HepG2 (cell line): ENCODE results near the gene SUN1. TPM values are rescaled to one million over a fixed set of nuclear protein-coding genes. Genes with fewer than 3 reads are reported as not detected.

Experiments used
- ATAC-seq: fragments of 200-7000 bp; cut with Tn5 transposase; 3 replicates; pipeline ENCODE4 v1.9.1; 2020; ENCODE audit warnings: mild to moderate bottlenecking, moderate library complexity
- BruUV-seq: library from RNA; stranded (reverse); fragments of 400-500 nt; replicated peaks from 2 replicates; lab custom pipeline; 2021; lab: Mats Ljungman, UMichigan
- CTCF ChIA-PET: fragments of 300-600 bp; formaldehyde crosslinking; extraction: SDS; loops from one replicate; lab custom pipeline; 2021; ENCODE audit warnings: low total read pairs, inconsistent platforms, low intra/inter-chr PET ratio; lab: Yijun Ruan, JAX
- POLR2A ChIA-PET: fragments of 350-600 bp; sonication (Branson Sonifier 250); formaldehyde crosslinking; loops from one replicate; lab custom pipeline; 2020; ENCODE audit warnings: antibody characterized with exemption, inconsistent platforms; lab: Yijun Ruan, JAX
- DNase-seq: peaks from one replicate; pipeline ENCODE4 v3.0.0-alpha.2; 2015; ENCODE audit warnings: low spot score
- FAIRE-seq: peaks from 3 replicates; lab custom pipeline; 2011; peaks lifted over from hg19 to GRCh38; lab: Jason Lieb, UNC
- H2AFZ ChIP-seq: one replicate; pipeline ENCODE4 v1.6.1; 2011; ENCODE audit warnings: low read length, inconsistent platforms
- H3K27ac ChIP-seq: fragments of 300-600 bp; 3 replicates; pipeline ENCODE4 v1.8.0; 2011; ENCODE audit warnings: mixed run types, mild to moderate bottlenecking, mixed read lengths, low read length, inconsistent platforms; ENCODE audit not compliant: insufficient read depth; ENCODE audit errors: extremely low read length
- H3K27me3 ChIP-seq, 2 experiments: fragments of 200-600 bp in 1 of 2; 2 replicates in 1 of 2; 3 replicates in 1 of 2; pipeline versions ENCODE4 v1.6.0 to v1.8.0; 2011; ENCODE audit warnings: low read length in 2 of 2, mild to moderate bottlenecking in 2 of 2, moderate library complexity in 2 of 2, inconsistent platforms in 1 of 2; ENCODE audit not compliant: insufficient read depth in 2 of 2, control insufficient read depth in 1 of 2
- H3K36me3 ChIP-seq, 2 experiments: fragments of 200-600 bp in 1 of 2; replicated peaks in 1 of 2; 2 replicates in 1 of 2; 3 replicates in 1 of 2; pipeline versions ENCODE4 v1.5.1 to v1.8.0; 2011; ENCODE audit warnings: low read length in 2 of 2, inconsistent platforms in 1 of 2; ENCODE audit not compliant: insufficient read depth in 2 of 2, control insufficient read depth in 1 of 2
- H3K4me1 ChIP-seq: 2 replicates; pipeline ENCODE4 v1.5.1; 2012; ENCODE audit warnings: low read length, inconsistent platforms; ENCODE audit not compliant: insufficient read depth
- H3K4me2 ChIP-seq: 2 replicates; pipeline ENCODE4 v1.6.0; 2011; ENCODE audit warnings: low read depth, low read length, inconsistent platforms
- H3K4me3 ChIP-seq, 3 experiments: fragments of 200-600 bp in 1 of 3; sonication (generic), shearing (Covaris generic) in 1 of 3; replicated peaks in 1 of 3; 2 replicates each; pipeline ENCODE4 v1.5.1; 2011 to 2016; ENCODE audit warnings: low read length in 3 of 3, inconsistent platforms in 2 of 3, low read depth in 2 of 3, mild to moderate bottlenecking in 2 of 3, control low read depth in 1 of 3, mixed read lengths in 1 of 3; ENCODE audit not compliant: insufficient read depth in 1 of 3
- H3K79me2 ChIP-seq: one replicate; pipeline ENCODE4 v1.6.1; 2011; ENCODE audit warnings: low read length, inconsistent platforms; ENCODE audit not compliant: insufficient read depth
- H3K9ac ChIP-seq: 2 replicates; pipeline ENCODE4 v1.6.0; 2011; ENCODE audit warnings: mild to moderate bottlenecking, low read depth, low read length, inconsistent platforms; ENCODE audit not compliant: insufficient read depth
- H3K9me3 ChIP-seq: 2 replicates; pipeline ENCODE4 v1.5.1; 2012; ENCODE audit warnings: mild to moderate bottlenecking, low read length
- H4K20me1 ChIP-seq: 2 replicates; pipeline ENCODE4 v1.6.0; 2011; ENCODE audit warnings: inconsistent platforms, mild to moderate bottlenecking, low read length, moderate library complexity; ENCODE audit not compliant: insufficient read depth
- AGO2 ChIP-seq: fragments of 200-400 bp; formaldehyde crosslinking; optimal IDR thresholded peaks from 2 replicates; pipeline ENCODE3; 2017; ENCODE audit warnings: mild to moderate bottlenecking, low read depth, low read length, moderate library complexity
- RBAK ChIP-seq: sonication (generic); formaldehyde crosslinking; IDR thresholded peaks from 2 replicates; pipeline ENCODE4 v1.5.1; 2020; ENCODE audit warnings: mild to moderate bottlenecking, missing genetic modification reagents
- ZKSCAN1 ChIP-seq: fragments of 150-350 bp; IDR thresholded peaks from 2 replicates; pipeline ENCODE4 v1.6.1; 2014; ENCODE audit warnings: low read length
- ZMYM2 ChIP-seq: sonication (generic); formaldehyde crosslinking; IDR thresholded peaks from 2 replicates; pipeline ENCODE4 v1.8.0; 2022; ENCODE audit warnings: mild to moderate bottlenecking, missing genetic modification reagents
- WGBS: methylation state at CpG from one replicate; pipeline ENCODE4 v1.1.6; 2017; ENCODE audit warnings: low lambda C conversion rate; 5-methylcytosine and 5-hydroxymethylcytosine counted together
- in situ Hi-C: cut with HindIII; loops from 2 replicates; pipeline ENCODE4 v1.10.0; 2017; ENCODE audit warnings: low pct_unique_long_range_greater_than_20kb; ENCODE audit not compliant: extremely low pct_ligation_motif_present
- intact Hi-C: fragments of 100-400 bp; cut with micrococcal nuclease; formaldehyde crosslinking; loops from one replicate; pipeline ENCODE4 v1.10.0; 2022; ENCODE audit not compliant: unreplicated experiment
- polyA plus RNA-seq, 8 experiments: library from polyadenylated mRNA; depleted of rRNA in 3 of 8; stranded (reverse) in 7 of 8; unstranded in 1 of 8; fragments of >200 nt; fragmentation: Illumina TruSeq in 4 of 8; extraction: Trizol in 4 of 8; gene quantifications; 2 replicates each; pipeline versions ENCODE4 v1.2.1 to v1.2.3, GENCODE V29; 2011 to 2016; ENCODE audit warnings: low read depth in 4 of 8, missing spikeins in 1 of 8, mixed read lengths in 1 of 8; ENCODE audit not compliant: insufficient read depth in 1 of 8
- total RNA-seq, 5 experiments: library from RNA; depleted of rRNA; stranded (reverse); fragments of >200 nt; fragmentation: Illumina TruSeq; extraction: Trizol; gene quantifications; 2 replicates each; pipeline ENCODE4 v1.2.3, GENCODE V29; 2016; ENCODE audit warnings: low read depth in 1 of 5
- TF ChIP-seq, protein P1 (sequence below): sonication (generic); formaldehyde crosslinking; IDR thresholded peaks from 2 replicates; pipeline ENCODE4 v1.9.0; 2021; ENCODE audit warnings: missing genetic modification reagents, mild to moderate bottlenecking, borderline replicate concordance

Gene SUN1
- total and polyA plus RNA-seq, 2 of the 13 experiments (the other 11 are each of a cell fraction or from before 2014, with no cell fraction given), result 47.0 to 126 TPM

- H3K4me3 ChIP-seq, result no peak overlapping the region
- TF ChIP-seq, protein P1, sequence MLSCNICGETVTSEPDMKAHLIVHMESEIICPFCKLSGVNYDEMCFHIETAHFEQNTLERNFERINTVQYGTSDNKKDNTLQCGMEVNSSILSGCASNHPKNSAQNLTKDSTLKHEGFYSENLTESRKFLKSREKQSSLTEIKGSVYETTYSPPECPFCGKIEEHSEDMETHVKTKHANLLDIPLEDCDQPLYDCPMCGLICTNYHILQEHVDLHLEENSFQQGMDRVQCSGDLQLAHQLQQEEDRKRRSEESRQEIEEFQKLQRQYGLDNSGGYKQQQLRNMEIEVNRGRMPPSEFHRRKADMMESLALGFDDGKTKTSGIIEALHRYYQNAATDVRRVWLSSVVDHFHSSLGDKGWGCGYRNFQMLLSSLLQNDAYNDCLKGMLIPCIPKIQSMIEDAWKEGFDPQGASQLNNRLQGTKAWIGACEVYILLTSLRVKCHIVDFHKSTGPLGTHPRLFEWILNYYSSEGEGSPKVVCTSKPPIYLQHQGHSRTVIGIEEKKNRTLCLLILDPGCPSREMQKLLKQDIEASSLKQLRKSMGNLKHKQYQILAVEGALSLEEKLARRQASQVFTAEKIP (CRISPR knock-in tag), result no peak
- peak; percentile 51 for TF ChIP-seq AGO2
- no peak for TF ChIP-seq ZMYM2 (CRISPR knock-in tag)
- H3K27ac ChIP-seq, result no peak overlapping the region
- ATAC-seq (no peak), DNase-seq (no peak), FAIRE-seq (no peak)
- no peaks in the 10 kb centered on the region for H4K20me1 ChIP-seq
- no peak overlapping the region for H3K9ac ChIP-seq
- H3K4me2 ChIP-seq, result no peak overlapping the region
- ChIA-PET POLR2A (interaction anchor here (1.2 to 1.5 kb wide), 2 partner anchors 11 to 12 kb away, joined by 5 to 6 read pairs; no protein-coding TSS in a partner anchor), CTCF (no interaction called here)
- peaks cover 48 to 86% of the 10 kb centered on the region in 2 experiments for H3K36me3 ChIP-seq
- WGBS, result 99% methylated on average over 29 of the region's 29 CpGs
- no peaks in the 10 kb centered on the region for H3K9me3 ChIP-seq
- in situ Hi-C loops (no loop called here), intact Hi-C loops (no loop called here)
- H3K79me2 ChIP-seq, result peaks cover 25% of the 10 kb centered on the region
- H2AFZ ChIP-seq, result no peak overlapping the region
- no TSS peak for BruUV-seq
- H3K4me1 ChIP-seq, result no peaks in the 10 kb centered on the region
- no peaks in the 10 kb centered on the region for H3K27me3 ChIP-seq
Observed at GRCh38 chr7:891291-891690, 59.0 kb downstream of the SUN1 start.

- no peak for ATAC-seq
- FAIRE-seq, result no peak
- TF ChIP-seq RBAK, result no peak
- peak; percentile 82 for TF ChIP-seq AGO2
- no peak for TF ChIP-seq ZKSCAN1
- no TSS peak for BruUV-seq
- DNase-seq, result no peak
- in situ Hi-C loops (no loop called here), intact Hi-C loops (no loop called here)
- H3K4me2 ChIP-seq, result no peak overlapping the region
- no peak overlapping the region for H3K4me3 ChIP-seq
- H2AFZ ChIP-seq, result no peak overlapping the region
- H3K36me3 ChIP-seq, result peaks cover 43 to 83% of the 10 kb centered on the region in 2 experiments
- no peaks in the 10 kb centered on the region for H4K20me1 ChIP-seq
- ChIA-PET CTCF (no interaction called here), POLR2A (interaction anchor here (1.2 to 1.5 kb wide), 2 partner anchors 10 to 13 kb away, joined by 5 to 6 read pairs; no protein-coding TSS in a partner anchor)
- H3K27me3 ChIP-seq, result no peaks in the 10 kb centered on the region
- no peak overlapping the region for H3K9ac ChIP-seq
- H3K4me1 ChIP-seq, result no peaks in the 10 kb centered on the region
- WGBS, result 99% methylated on average over 9 of the region's 20 CpGs
- no peak overlapping the region for H3K27ac ChIP-seq
- H3K79me2 ChIP-seq, result peaks cover 19% of the 10 kb centered on the region
- no peaks in the 10 kb centered on the region for H3K9me3 ChIP-seq
Observed at GRCh38 chr7:891805-892204, 59.5 kb downstream of the SUN1 start.
